Measurements from ENCODE around the gene NEDD9.

The NEDD9 gene

GRCh38 chr6:11272491-11273192 is 40.2 kb upstream of the NEDD9 start:
- H2AFZ ChIP-seq (ENCODE audit: low read length, unreplicated experiment) = no peak overlapping the region
- H3K27ac ChIP-seq (ENCODE audit: low read depth, low read length) = no peak overlapping the region
- H3K36me3 ChIP-seq (ENCODE audit: insufficient read depth, low read length) = no peaks in the 10 kb centered on the region
- H3K27me3 ChIP-seq (ENCODE audit: insufficient read depth, low read length) = no peaks in the 10 kb centered on the region
- H3K4me1 ChIP-seq (ENCODE audit: control insufficient read depth, insufficient read depth, low read length, unreplicated experiment) = peaks cover 8% of the 10 kb centered on the region
- no peak overlapping the region for H3K4me3 ChIP-seq (ENCODE audit: low read depth, low read length)
- H3K79me2 ChIP-seq (ENCODE audit: control insufficient read depth, insufficient read depth, low read length, unreplicated experiment) = no peaks in the 10 kb centered on the region

GRCh38 chr6:11271228-11272020 is 39.0 kb upstream of the NEDD9 start:
- H3K79me2 ChIP-seq (ENCODE audit: control insufficient read depth, insufficient read depth, low read length, unreplicated experiment) = no peaks in the 10 kb centered on the region
- no peaks in the 10 kb centered on the region for H3K27me3 ChIP-seq (ENCODE audit: insufficient read depth, low read length)
- no peak overlapping the region for H3K27ac ChIP-seq (ENCODE audit: low read depth, low read length)
- H3K4me1 ChIP-seq (ENCODE audit: control insufficient read depth, insufficient read depth, low read length, unreplicated experiment) = no peaks in the 10 kb centered on the region
- no peak overlapping the region for H3K4me3 ChIP-seq (ENCODE audit: low read depth, low read length)
- no peak overlapping the region for H2AFZ ChIP-seq (ENCODE audit: low read length, unreplicated experiment)
- H3K36me3 ChIP-seq (ENCODE audit: insufficient read depth, low read length) = no peaks in the 10 kb centered on the region

GRCh38 chr6:11270030-11271027 is 37.9 kb upstream of the NEDD9 start:
- Histone ChIP-seq H3K79me2 (ENCODE audit: control insufficient read depth, insufficient read depth, low read length, unreplicated experiment) (no peaks in the 10 kb centered on the region), H3K27me3 (ENCODE audit: insufficient read depth, low read length) (no peaks in the 10 kb centered on the region), H3K27ac (ENCODE audit: low read depth, low read length) (no peak overlapping the region), H3K36me3 (ENCODE audit: insufficient read depth, low read length) (no peaks in the 10 kb centered on the region), H2AFZ (ENCODE audit: low read length, unreplicated experiment) (no peak overlapping the region), H3K4me1 (ENCODE audit: control insufficient read depth, insufficient read depth, low read length, unreplicated experiment) (no peaks in the 10 kb centered on the region), H3K4me3 (ENCODE audit: low read depth, low read length) (no peak overlapping the region)

GRCh38 chr6:11268978-11269377 is 36.5 kb upstream of the NEDD9 start:
- Histone ChIP-seq H3K4me3 (ENCODE audit: low read depth, low read length) (no peak overlapping the region), H3K79me2 (ENCODE audit: control insufficient read depth, insufficient read depth, low read length, unreplicated experiment) (no peaks in the 10 kb centered on the region), H3K27me3 (ENCODE audit: insufficient read depth, low read length) (no peaks in the 10 kb centered on the region), H3K4me1 (ENCODE audit: control insufficient read depth, insufficient read depth, low read length, unreplicated experiment) (peaks cover under 1% of the 10 kb centered on the region), H3K36me3 (ENCODE audit: insufficient read depth, low read length) (no peaks in the 10 kb centered on the region), H2AFZ (ENCODE audit: low read length, unreplicated experiment) (no peak overlapping the region), H3K27ac (ENCODE audit: low read depth, low read length) (no peak overlapping the region)

- Histone ChIP-seq H3K4me1 (ENCODE audit: control insufficient read depth, insufficient read depth, low read length, unreplicated experiment) (peaks cover 19% of the 10 kb centered on the region), H3K4me3 (ENCODE audit: low read depth, low read length) (no peak overlapping the region), H2AFZ (ENCODE audit: low read length, unreplicated experiment) (no peak overlapping the region), H3K27ac (ENCODE audit: low read depth, low read length) (no peak overlapping the region), H3K27me3 (ENCODE audit: insufficient read depth, low read length) (no peaks in the 10 kb centered on the region), H3K36me3 (ENCODE audit: insufficient read depth, low read length) (no peaks in the 10 kb centered on the region), H3K79me2 (ENCODE audit: control insufficient read depth, insufficient read depth, low read length, unreplicated experiment) (no peaks in the 10 kb centered on the region)
Observed at GRCh38 chr6:11266926-11267325, 34.5 kb upstream of the NEDD9 start.

- no peaks in the 10 kb centered on the region for H3K79me2 ChIP-seq (ENCODE audit: control insufficient read depth, insufficient read depth, low read length, unreplicated experiment)
- H3K27me3 ChIP-seq (ENCODE audit: insufficient read depth, low read length) = no peaks in the 10 kb centered on the region
- H3K27ac ChIP-seq (ENCODE audit: low read depth, low read length) = no peak overlapping the region
- H2AFZ ChIP-seq (ENCODE audit: low read length, unreplicated experiment) = no peak overlapping the region
- peaks cover 19% of the 10 kb centered on the region for H3K4me1 ChIP-seq (ENCODE audit: control insufficient read depth, insufficient read depth, low read length, unreplicated experiment)
- H3K36me3 ChIP-seq (ENCODE audit: insufficient read depth, low read length) = no peaks in the 10 kb centered on the region
- no peak overlapping the region for H3K4me3 ChIP-seq (ENCODE audit: low read depth, low read length)
Observed at GRCh38 chr6:11265932-11266331, 33.5 kb upstream of the NEDD9 start.

GRCh38 chr6:11264100-11264499 is 31.6 kb upstream of the NEDD9 start:
- Histone ChIP-seq H3K27me3 (ENCODE audit: insufficient read depth, low read length) (no peaks in the 10 kb centered on the region), H3K4me3 (ENCODE audit: low read depth, low read length) (no peak overlapping the region), H2AFZ (ENCODE audit: low read length, unreplicated experiment) (peak overlapping the region; percentile 53), H3K36me3 (ENCODE audit: insufficient read depth, low read length) (no peaks in the 10 kb centered on the region), H3K4me1 (ENCODE audit: control insufficient read depth, insufficient read depth, low read length, unreplicated experiment) (peaks cover 19% of the 10 kb centered on the region), H3K27ac (ENCODE audit: low read depth, low read length) (no peak overlapping the region), H3K79me2 (ENCODE audit: control insufficient read depth, insufficient read depth, low read length, unreplicated experiment) (no peaks in the 10 kb centered on the region)

- H3K4me3 ChIP-seq (ENCODE audit: low read depth, low read length) = peak overlapping the region; percentile 33
- H2AFZ ChIP-seq (ENCODE audit: low read length, unreplicated experiment) = peak overlapping the region; percentile 53
- no peaks in the 10 kb centered on the region for H3K79me2 ChIP-seq (ENCODE audit: control insufficient read depth, insufficient read depth, low read length, unreplicated experiment)
- H3K4me1 ChIP-seq (ENCODE audit: control insufficient read depth, insufficient read depth, low read length, unreplicated experiment) = peaks cover 19% of the 10 kb centered on the region
- peak overlapping the region; percentile 45 for H3K27ac ChIP-seq (ENCODE audit: low read depth, low read length)
- H3K27me3 ChIP-seq (ENCODE audit: insufficient read depth, low read length) = no peaks in the 10 kb centered on the region
- H3K36me3 ChIP-seq (ENCODE audit: insufficient read depth, low read length) = no peaks in the 10 kb centered on the region
Observed at GRCh38 chr6:11263291-11263775, 30.9 kb upstream of the NEDD9 start.

GRCh38 chr6:11262242-11262641 is 29.8 kb upstream of the NEDD9 start:
- Histone ChIP-seq H3K27me3 (ENCODE audit: insufficient read depth, low read length) (no peaks in the 10 kb centered on the region), H3K4me1 (ENCODE audit: control insufficient read depth, insufficient read depth, low read length, unreplicated experiment) (peaks cover 19% of the 10 kb centered on the region), H3K4me3 (ENCODE audit: low read depth, low read length) (no peak overlapping the region), H3K79me2 (ENCODE audit: control insufficient read depth, insufficient read depth, low read length, unreplicated experiment) (no peaks in the 10 kb centered on the region), H3K36me3 (ENCODE audit: insufficient read depth, low read length) (no peaks in the 10 kb centered on the region), H3K27ac (ENCODE audit: low read depth, low read length) (no peak overlapping the region), H2AFZ (ENCODE audit: low read length, unreplicated experiment) (peak overlapping the region; percentile 32)
